GM12874 (cell line): Measurements from ENCODE around the gene CBL.

Experiments
- CTCF ChIP-seq: IDR thresholded peaks from 2 replicates; pipeline ENCODE4 v1.5.1; 2011; ENCODE audit warnings: low read depth, mild to moderate bottlenecking, control low read depth, low read length, moderate library complexity; ENCODE audit not compliant: insufficient read depth

CBL gene

GRCh38 chr11:119206511-119207414, 624 bp downstream of the CBL start:
- no peak for TF ChIP-seq CTCF

GRCh38 chr11:119207415-119207960, 1.3 kb downstream of the CBL start:
- TF ChIP-seq CTCF: no peak

- TF ChIP-seq CTCF: no peak
Observed at GRCh38 chr11:119209186-119209585, 3.0 kb downstream of the CBL start.

- no peak for TF ChIP-seq CTCF
Observed at GRCh38 chr11:119210050-119210449, 3.9 kb downstream of the CBL start.

- TF ChIP-seq CTCF: no peak
Observed at GRCh38 chr11:119218141-119218878, 12.2 kb downstream of the CBL start.

- TF ChIP-seq CTCF: no peak
Observed at GRCh38 chr11:119222308-119222707, 16.2 kb downstream of the CBL start.

- no peak for TF ChIP-seq CTCF
Observed at GRCh38 chr11:119222891-119223290, 16.8 kb downstream of the CBL start.
